BLaER1 treated with 17β-estradiol and CSF1 and Interleukin-3, amounts not matched to agents 10 nM and 100 nM (cell line): ENCODE measurements around the gene PTPRN2.

Experiments used
- H3K27ac ChIP-seq, 11 experiments: shearing (Covaris generic); formaldehyde crosslinking; 2 replicates each; pipeline ENCODE4 v1.8.1; 2022
- H3K27me3 ChIP-seq, 11 experiments: shearing (Covaris generic); formaldehyde crosslinking; 2 replicates each; pipeline ENCODE4 v1.8.1; 2022
- H3K36me3 ChIP-seq, 11 experiments: shearing (Covaris generic); formaldehyde crosslinking; 2 replicates each; pipeline ENCODE4 v1.8.1; 2022
- H3K4me1 ChIP-seq, 10 experiments: shearing (Covaris generic); formaldehyde crosslinking; 2 replicates each; pipeline ENCODE4 v1.8.1; 2022
- H3K4me2 ChIP-seq, 11 experiments: shearing (Covaris generic); formaldehyde crosslinking; 2 replicates each; pipeline ENCODE4 v1.8.1; 2022
- H3K4me3 ChIP-seq, 10 experiments: shearing (Covaris generic); formaldehyde crosslinking; 2 replicates each; pipeline ENCODE4 v1.8.1; 2022
- H3K9ac ChIP-seq, 11 experiments: shearing (Covaris generic); formaldehyde crosslinking; 2 replicates each; pipeline ENCODE4 v1.8.1; 2022
- H3K9me3 ChIP-seq, 11 experiments: shearing (Covaris generic); formaldehyde crosslinking; replicated peaks in 1 of 11; 2 replicates each; pipeline ENCODE4 v1.8.1; 2022
- H4K20me1 ChIP-seq, 11 experiments: shearing (Covaris generic); formaldehyde crosslinking; 2 replicates each; pipeline ENCODE4 v1.8.1; 2022
- Cebpa-rat ChIP-seq, 11 experiments: shearing (Covaris generic); IDR thresholded peaks; 2 replicates each; pipeline ENCODE4 v1.8.1; 2022

Gene PTPRN2

DNA sequence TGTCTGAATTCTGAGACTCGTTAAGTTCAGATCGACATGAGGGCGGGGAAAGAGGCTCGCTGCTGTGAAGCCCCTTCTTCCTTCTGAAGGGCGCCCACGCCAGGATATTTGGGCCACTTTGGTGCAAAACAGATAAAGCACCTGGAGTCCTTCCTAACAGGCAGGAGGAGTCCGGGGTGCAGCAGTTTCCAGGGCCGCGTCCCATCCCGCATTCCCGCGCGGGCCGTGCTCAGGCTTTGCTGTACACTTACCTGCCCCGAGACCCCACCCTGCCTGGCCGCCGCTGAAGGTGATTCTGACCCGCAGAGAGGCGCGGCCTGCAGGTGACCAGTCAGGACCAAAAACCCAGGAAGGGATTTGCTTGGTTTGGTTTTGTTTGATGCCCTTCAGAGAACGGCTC lies 454.6 kb downstream of the PTPRN2 start:
- no peaks in the 10 kb centered on the region for H3K36me3 ChIP-seq
- no peak overlapping the region for H3K4me2 ChIP-seq

DNA sequence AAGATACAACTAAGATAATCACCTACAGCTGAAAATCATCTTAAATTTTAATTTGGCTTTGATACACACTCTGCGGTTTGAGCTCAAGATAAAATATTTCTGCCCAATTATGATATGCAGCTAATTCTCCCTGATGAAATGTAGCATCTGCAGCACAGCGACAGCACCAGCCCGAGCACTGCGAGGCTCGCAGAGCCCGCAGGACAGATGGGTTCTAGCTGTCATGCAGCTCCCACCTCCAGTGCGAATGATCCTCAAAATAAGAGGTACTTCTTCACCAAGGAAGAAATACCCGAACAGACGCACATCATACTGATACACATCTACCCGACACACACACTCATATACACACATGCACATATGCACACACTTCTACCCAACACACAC lies 457.6 kb downstream of the PTPRN2 start:
- no peaks in the 10 kb centered on the region for H3K36me3 ChIP-seq
- H3K9me3 ChIP-seq = peaks cover 22 to 33% (median 25%) of the 10 kb centered on the region in 11 experiments
- TF ChIP-seq Cebpa-rat (IDR thresholded peaks at IDR 0.05) = no peak
- H3K4me2 ChIP-seq = no peak overlapping the region
- no peak overlapping the region for H3K4me3 ChIP-seq
- no peak overlapping the region for H3K27ac ChIP-seq
- no peak overlapping the region for H3K9ac ChIP-seq
- H4K20me1 ChIP-seq = no peaks in the 10 kb centered on the region
- no peaks in the 10 kb centered on the region for H3K27me3 ChIP-seq
- peaks cover 0 to 6% (median 0%) of the 10 kb centered on the region in 10 experiments; a peak in 2 of 20 replicates for H3K4me1 ChIP-seq

More for the DNA sequence above, 454.6 kb downstream of the PTPRN2 start:
- no peak overlapping the region for H3K4me3 ChIP-seq
- no peaks in the 10 kb centered on the region for H3K27me3 ChIP-seq
- H4K20me1 ChIP-seq = no peaks in the 10 kb centered on the region
- no peak for TF ChIP-seq Cebpa-rat (IDR thresholded peaks at IDR 0.05)
- H3K9me3 ChIP-seq = peaks cover 0 to 8% (median 0%) of the 10 kb centered on the region in 11 experiments; a peak in 6 of 22 replicates
- peaks cover 0 to 6% (median 0%) of the 10 kb centered on the region in 10 experiments; a peak in 2 of 20 replicates for H3K4me1 ChIP-seq
- no peak overlapping the region for H3K27ac ChIP-seq
- no peak overlapping the region for H3K9ac ChIP-seq

DNA sequence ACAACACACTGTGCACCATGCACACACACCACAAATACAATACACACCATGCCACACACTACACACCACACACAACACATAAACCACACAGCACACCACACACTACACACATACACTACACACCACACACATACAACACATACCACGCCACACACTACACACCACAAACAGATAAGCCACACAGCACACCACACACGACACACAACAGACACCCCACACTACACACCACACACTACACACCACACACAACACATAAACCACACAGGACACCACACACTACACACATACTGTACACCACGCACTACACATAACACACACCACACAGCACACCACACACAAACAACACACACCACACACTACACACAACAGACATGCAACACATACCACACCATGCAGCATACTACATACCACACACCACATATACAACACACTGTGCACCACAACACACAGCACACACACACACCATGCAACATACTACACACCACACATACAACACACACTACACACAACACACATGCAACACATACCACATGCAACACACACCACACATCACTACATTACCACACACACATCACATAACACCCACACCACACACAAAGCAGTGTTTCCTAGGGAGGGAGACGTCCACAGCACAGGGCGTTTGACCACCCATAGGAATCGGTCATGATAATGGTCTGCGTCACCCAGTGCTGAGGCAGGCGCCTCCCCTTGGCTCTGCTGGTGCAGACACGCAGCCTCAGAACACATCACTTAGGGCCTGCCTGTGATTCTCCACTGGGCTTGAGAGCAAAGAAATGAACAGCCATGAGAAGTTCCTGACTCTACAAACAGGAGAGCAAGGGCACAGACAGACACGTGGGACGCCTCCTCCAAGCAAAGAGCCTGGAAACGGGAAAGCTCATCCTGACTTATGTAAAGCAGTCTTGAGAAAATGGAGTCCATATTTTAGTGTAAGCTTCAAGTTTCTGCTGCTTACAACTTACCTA lies 458.3 kb downstream of the PTPRN2 start:
- H4K20me1 ChIP-seq = no peaks in the 10 kb centered on the region
- TF ChIP-seq Cebpa-rat (IDR thresholded peaks at IDR 0.05) = no peak

DNA sequence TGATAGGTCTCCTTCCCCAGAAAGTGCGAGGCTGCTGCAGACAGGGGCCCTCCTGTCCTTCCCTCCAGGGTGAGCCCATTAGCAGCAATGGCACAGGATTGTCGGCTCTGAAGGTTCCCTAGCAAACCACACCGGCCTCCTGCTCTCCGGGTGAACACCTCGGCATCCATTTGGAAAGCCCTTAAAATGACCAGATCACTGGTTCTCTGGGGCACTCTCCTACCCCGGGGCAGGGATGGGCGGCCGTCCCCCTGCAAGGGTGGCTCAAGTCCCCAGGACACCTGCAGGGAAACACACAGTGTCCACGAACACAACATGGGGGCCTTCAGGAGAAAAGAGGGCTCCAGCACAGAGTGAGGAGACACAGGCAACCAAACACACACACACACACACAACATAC lies 459.1 kb downstream of the PTPRN2 start:
- no peak overlapping the region for H3K4me3 ChIP-seq
- no peak overlapping the region for H3K4me2 ChIP-seq
- H3K9ac ChIP-seq = no peak overlapping the region
- H3K9me3 ChIP-seq = peaks cover 35 to 48% (median 40%) of the 10 kb centered on the region in 11 experiments
- H3K36me3 ChIP-seq = no peaks in the 10 kb centered on the region
- H3K27me3 ChIP-seq = no peaks in the 10 kb centered on the region
- H4K20me1 ChIP-seq = no peaks in the 10 kb centered on the region
- H3K27ac ChIP-seq = no peak overlapping the region
- TF ChIP-seq Cebpa-rat (IDR thresholded peaks at IDR 0.05) = no peak
- H3K4me1 ChIP-seq = no peaks in the 10 kb centered on the region

More for the DNA sequence above, 458.3 kb downstream of the PTPRN2 start:
- H3K4me2 ChIP-seq = no peak overlapping the region
- no peak overlapping the region for H3K4me3 ChIP-seq
- H3K27ac ChIP-seq = no peak overlapping the region
- peaks cover 29 to 40% (median 32%) of the 10 kb centered on the region in 11 experiments for H3K9me3 ChIP-seq
- no peaks in the 10 kb centered on the region for H3K27me3 ChIP-seq
- H3K36me3 ChIP-seq = no peaks in the 10 kb centered on the region
- no peak overlapping the region for H3K9ac ChIP-seq
- H3K4me1 ChIP-seq = peaks cover 0 to 6% (median 0%) of the 10 kb centered on the region in 10 experiments; a peak in 2 of 20 replicates

DNA sequence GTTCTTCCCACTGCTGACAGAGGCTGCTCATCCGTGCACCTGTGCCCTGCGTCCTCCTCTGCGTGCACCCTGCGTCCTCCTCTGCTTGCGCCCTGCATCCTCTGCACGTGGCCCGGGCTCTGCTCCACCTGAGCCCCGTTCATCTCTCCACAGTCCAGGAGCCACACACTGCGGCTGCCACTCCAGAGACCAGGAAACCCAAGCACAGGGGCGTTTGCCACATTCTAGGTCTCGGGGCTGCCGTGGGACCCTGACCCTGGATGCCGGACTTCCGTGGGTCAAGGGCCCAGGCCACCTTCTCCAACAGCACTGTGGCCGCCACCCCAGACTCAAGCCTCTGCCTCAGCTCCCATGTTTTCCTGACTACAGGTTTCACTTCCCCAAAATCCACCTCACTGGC lies 460.4 kb downstream of the PTPRN2 start:
- Histone ChIP-seq H3K9me3 (peaks cover 41 to 61% (median 45%) of the 10 kb centered on the region in 11 experiments), H3K4me1 (no peaks in the 10 kb centered on the region), H3K27me3 (no peaks in the 10 kb centered on the region), H3K36me3 (no peaks in the 10 kb centered on the region), H3K27ac (no peak overlapping the region), H3K9ac (no peak overlapping the region), H3K4me3 (no peak overlapping the region), H4K20me1 (no peaks in the 10 kb centered on the region), H3K4me2 (no peak overlapping the region)
- TF ChIP-seq Cebpa-rat (IDR thresholded peaks at IDR 0.05) = no peak

DNA sequence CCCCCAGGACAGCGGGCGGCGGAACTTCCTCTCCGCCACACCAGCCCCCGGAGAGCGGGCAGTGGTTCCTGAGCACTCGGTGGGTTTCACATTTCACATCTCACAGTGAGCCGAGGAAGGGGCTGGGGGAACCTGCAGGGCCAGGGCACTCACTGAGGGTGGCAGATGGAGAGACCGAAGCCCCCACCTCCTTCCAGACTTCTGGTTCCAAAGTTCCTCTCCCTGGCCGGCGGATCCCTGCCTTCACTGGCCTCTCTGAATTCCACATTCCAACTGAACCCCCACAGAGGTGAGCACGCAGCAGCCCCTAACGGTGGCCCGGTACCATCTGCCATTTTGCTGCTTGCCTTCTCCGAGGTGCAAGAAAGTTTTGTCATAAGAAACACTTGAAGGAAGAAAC lies 461.0 kb downstream of the PTPRN2 start:
- H3K27ac ChIP-seq = no peak overlapping the region
- no peak for TF ChIP-seq Cebpa-rat (IDR thresholded peaks at IDR 0.05)
- no peaks in the 10 kb centered on the region for H4K20me1 ChIP-seq
- H3K9me3 ChIP-seq = peaks cover 41 to 64% (median 44%) of the 10 kb centered on the region in 11 experiments
- no peak overlapping the region for H3K4me2 ChIP-seq
- H3K27me3 ChIP-seq = no peaks in the 10 kb centered on the region
- H3K4me3 ChIP-seq = no peak overlapping the region
- H3K9ac ChIP-seq = no peak overlapping the region
- no peaks in the 10 kb centered on the region for H3K36me3 ChIP-seq
- no peaks in the 10 kb centered on the region for H3K4me1 ChIP-seq

DNA sequence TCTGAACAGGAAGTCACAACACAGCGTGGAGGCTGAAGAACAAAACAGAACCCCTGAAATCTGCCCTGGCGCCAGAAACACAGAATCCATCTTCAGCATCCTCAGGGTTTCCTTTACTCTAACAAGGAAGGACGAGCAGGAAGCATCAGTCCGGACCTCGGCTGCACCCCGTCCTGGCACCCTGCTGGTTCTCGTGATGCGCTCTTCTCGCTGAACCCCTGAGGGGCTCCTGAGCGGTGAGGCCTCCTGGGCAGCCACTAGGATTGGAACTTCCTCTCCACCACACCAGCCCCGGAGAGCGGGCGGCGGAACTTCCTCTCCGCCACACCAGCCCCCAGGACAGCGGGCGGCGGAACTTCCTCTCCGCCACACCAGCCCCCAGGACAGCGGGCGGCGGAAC lies 461.9 kb downstream of the PTPRN2 start:
- Histone ChIP-seq H3K4me3 (peak overlapping the region in 1 of 10 experiments; percentile 3; a peak in 1 of 20 replicates), H3K9ac (no peak overlapping the region), H3K4me2 (no peak overlapping the region), H3K4me1 (no peaks in the 10 kb centered on the region), H3K27ac (no peak overlapping the region), H3K27me3 (no peaks in the 10 kb centered on the region), H4K20me1 (no peaks in the 10 kb centered on the region), H3K9me3 (peaks cover 39 to 64% (median 42%) of the 10 kb centered on the region in 11 experiments), H3K36me3 (no peaks in the 10 kb centered on the region)
- no peak for TF ChIP-seq Cebpa-rat (IDR thresholded peaks at IDR 0.05)

DNA sequence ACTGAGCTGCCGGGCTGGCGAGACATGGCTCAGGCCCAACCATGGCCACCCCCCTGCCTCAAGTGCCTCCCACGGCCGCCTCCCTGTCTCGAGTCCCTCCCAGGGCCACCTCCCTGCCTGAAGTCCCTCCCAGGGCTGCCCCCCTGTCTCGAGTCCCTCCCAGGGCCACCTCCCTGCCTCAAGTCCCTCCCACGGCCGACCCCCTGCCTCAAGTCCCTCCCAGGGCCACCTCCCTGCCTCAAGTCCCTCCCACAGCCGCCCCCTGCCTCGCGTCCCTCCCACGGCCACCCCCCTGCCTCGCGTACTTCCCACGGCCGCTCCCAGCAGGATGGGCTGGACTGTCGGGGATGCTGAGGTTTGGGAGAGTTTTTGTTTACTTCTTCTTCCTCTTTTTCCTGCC lies 462.5 kb downstream of the PTPRN2 start:
- Histone ChIP-seq H4K20me1 (no peaks in the 10 kb centered on the region), H3K27ac (no peak overlapping the region), H3K9me3 (peaks cover 40 to 65% (median 42%) of the 10 kb centered on the region in 11 experiments), H3K4me3 (0 out of 20 replicates have a peak overlapping the region, but pooled peaks of 1 of the 10 experiments have one; percentile 3), H3K4me1 (no peaks in the 10 kb centered on the region), H3K27me3 (no peaks in the 10 kb centered on the region), H3K9ac (no peak overlapping the region), H3K36me3 (no peaks in the 10 kb centered on the region), H3K4me2 (no peak overlapping the region)
- TF ChIP-seq Cebpa-rat (IDR thresholded peaks at IDR 0.05) = no peak

DNA sequence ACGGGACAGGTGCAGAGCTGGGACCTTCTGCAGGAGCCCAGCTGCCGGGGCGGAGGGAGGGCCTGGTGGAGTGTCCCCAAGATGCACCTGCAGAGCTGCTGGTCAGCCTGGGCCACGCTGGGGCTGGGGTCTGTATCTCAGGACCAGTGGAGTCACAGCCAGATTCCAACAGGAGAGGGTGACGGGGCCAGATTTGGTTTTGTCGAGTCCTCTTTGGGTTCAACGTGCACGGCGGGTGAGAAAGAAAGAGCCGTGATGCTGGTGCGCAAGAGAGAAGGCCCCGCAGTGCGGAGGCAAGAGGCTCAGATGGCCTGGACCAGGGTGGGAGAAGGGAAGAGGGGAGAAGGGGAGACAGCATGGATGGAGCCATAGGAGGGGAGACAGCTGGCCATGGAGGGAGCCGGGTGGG lies 462.9 kb downstream of the PTPRN2 start:
- H3K4me3 ChIP-seq = no peak overlapping the region
- no peaks in the 10 kb centered on the region for H3K36me3 ChIP-seq
- no peak for TF ChIP-seq Cebpa-rat (IDR thresholded peaks at IDR 0.05)
- H3K4me2 ChIP-seq = no peak overlapping the region
- no peaks in the 10 kb centered on the region for H4K20me1 ChIP-seq
- no peaks in the 10 kb centered on the region for H3K27me3 ChIP-seq
- H3K4me1 ChIP-seq = no peaks in the 10 kb centered on the region
- H3K9ac ChIP-seq = no peak overlapping the region
- H3K9me3 ChIP-seq = peaks cover 44 to 69% (median 46%) of the 10 kb centered on the region in 11 experiments
- H3K27ac ChIP-seq = no peak overlapping the region
